GM13976 (cell line): ENCODE results near the gene RHCE.
"Not testable (repeated sequence)": the region's sequence is repeated elsewhere in the genome, so short reads cannot be mapped to it uniquely, and the experiment has no call there.

Source experiments
- DNase-seq: peaks from one replicate; pipeline ENCODE4 v3.0.0; 2012; ENCODE audit warnings: low spot score
- CTCF ChIP-seq: IDR thresholded peaks from 2 replicates; pipeline ENCODE4 v1.5.1; 2012; ENCODE audit warnings: borderline replicate concordance, mild to moderate bottlenecking; ENCODE audit not compliant: insufficient read depth; ENCODE audit errors: extremely low read depth, missing control alignments, control extremely low read depth
- in situ Hi-C: fragments of 300-500 bp; cut with MboI; formaldehyde crosslinking; loops from one replicate; pipeline ENCODE4 v1.12.0; 2022; ENCODE audit warnings: low sequenced_read_pairs, mixed read lengths, inconsistent platforms; ENCODE audit not compliant: unreplicated experiment

The RHCE gene

GRCh38 chr1:25428475-25429166, 8.0 kb upstream of the RHCE start:
- no peak for DNase-seq
- no peak for TF ChIP-seq CTCF

GRCh38 chr1:25427696-25428095, 7.1 kb upstream of the RHCE start:
- no peak for TF ChIP-seq CTCF
- in situ Hi-C loops, result no loop called here
- DNase-seq, result no peak

More at GRCh38 chr1:25428475-25429166, 8.0 kb upstream of the RHCE start:
- in situ Hi-C loops, result no loop called here

GRCh38 chr1:25425098-25426085, 4.8 kb upstream of the RHCE start:
- in situ Hi-C loops, result no loop called here
- DNase-seq, result no peak
- no peak for TF ChIP-seq CTCF

GRCh38 chr1:25423206-25423605, 2.6 kb upstream of the RHCE start:
- in situ Hi-C loops, result loop anchor here (25.0 kb wide), 1 partner anchor 389 kb away; the partner anchor contains the start of genes MTFR1L and SELENON
- DNase-seq, result not testable (repeated sequence)

- in situ Hi-C loops, result loop anchor here (25.0 kb wide), 1 partner anchor 393 kb away; the partner anchor contains the start of genes MTFR1L and SELENON
- DNase-seq, result not testable (repeated sequence)
Observed at GRCh38 chr1:25419339-25419738, 1.3 kb downstream of the RHCE start.

- in situ Hi-C loops, result loop anchor here (25.0 kb wide), 1 partner anchor 395 kb away; the partner anchor contains the start of genes MTFR1L and SELENON
- DNase-seq, result not testable (repeated sequence)
Observed at GRCh38 chr1:25417280-25417679, 3.3 kb downstream of the RHCE start.

- in situ Hi-C loops, result loop anchor here (25.0 kb wide), 1 partner anchor 398 kb away; the partner anchor contains the start of genes MTFR1L and SELENON
- not testable (repeated sequence) for DNase-seq
Observed at GRCh38 chr1:25414578-25414977, 6.0 kb downstream of the RHCE start.

GRCh38 chr1:25414157-25414556, 6.5 kb downstream of the RHCE start:
- in situ Hi-C loops, result loop anchor here (25.0 kb wide), 1 partner anchor 398 kb away; the partner anchor contains the start of genes MTFR1L and SELENON
- not testable (repeated sequence) for DNase-seq

- DNase-seq, result not testable (repeated sequence)
- in situ Hi-C loops, result loop anchor here (25.0 kb wide), 1 partner anchor 399 kb away; the partner anchor contains the start of genes MTFR1L and SELENON
Observed at GRCh38 chr1:25412872-25413623, 7.6 kb downstream of the RHCE start.

- not testable (repeated sequence) for DNase-seq
- in situ Hi-C loops, result loop anchor here (10.0 to 25.0 kb wide), 2 partner anchors 115 to 402 kb away; partner anchors contain the start of genes MTFR1L and SELENON
Observed at GRCh38 chr1:25409641-25410427, 10.8 kb downstream of the RHCE start.

GRCh38 chr1:25405731-25406305, 14.8 kb downstream of the RHCE start:
- in situ Hi-C loops, result loop anchor here (10.0 to 25.0 kb wide), 2 partner anchors 119 to 406 kb away; partner anchors contain the start of genes MTFR1L and SELENON
- not testable (repeated sequence) for DNase-seq
